Stimulated activated CD4-positive, alpha-beta T cell treated with anti-CD3 and anti-CD28 coated beads, Interleukin-12 subunit alpha, Interleukin-12 subunit beta, amount 100 ng/mL, for 24 hours (primary cell): ENCODE measurements around the gene COBL.

Experiments
- DNase-seq, 2 experiments: peaks; one replicate each; pipeline ENCODE4 v3.0.0-alpha.2; 2020; ENCODE audit warnings: low read depth in 2 of 2

Gene COBL

DNA sequence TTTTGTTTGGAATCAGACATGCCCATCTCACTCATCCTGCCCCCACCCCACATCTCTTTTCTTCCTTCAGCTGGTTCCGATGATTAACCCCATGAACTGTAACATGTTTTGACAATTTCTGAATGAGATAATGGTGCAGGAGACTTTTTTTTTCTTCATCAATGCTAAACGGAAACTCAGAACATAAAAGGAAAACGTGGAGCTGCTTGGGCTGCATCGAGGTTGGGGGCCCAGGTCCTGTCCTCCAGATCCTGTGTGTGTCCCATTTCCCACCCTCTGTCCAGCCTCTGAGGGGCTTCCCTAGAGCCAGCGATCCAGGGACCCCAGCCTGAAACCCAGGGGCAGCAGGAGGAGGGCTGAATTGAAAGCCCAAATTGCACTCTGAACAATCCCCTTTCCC is 270.1 kb downstream of the COBL start:
- DNase-seq, result no peak

GRCh38 chr7:51046103-51046466 is 270.5 kb downstream of the COBL start:
- no peak for DNase-seq

DNA sequence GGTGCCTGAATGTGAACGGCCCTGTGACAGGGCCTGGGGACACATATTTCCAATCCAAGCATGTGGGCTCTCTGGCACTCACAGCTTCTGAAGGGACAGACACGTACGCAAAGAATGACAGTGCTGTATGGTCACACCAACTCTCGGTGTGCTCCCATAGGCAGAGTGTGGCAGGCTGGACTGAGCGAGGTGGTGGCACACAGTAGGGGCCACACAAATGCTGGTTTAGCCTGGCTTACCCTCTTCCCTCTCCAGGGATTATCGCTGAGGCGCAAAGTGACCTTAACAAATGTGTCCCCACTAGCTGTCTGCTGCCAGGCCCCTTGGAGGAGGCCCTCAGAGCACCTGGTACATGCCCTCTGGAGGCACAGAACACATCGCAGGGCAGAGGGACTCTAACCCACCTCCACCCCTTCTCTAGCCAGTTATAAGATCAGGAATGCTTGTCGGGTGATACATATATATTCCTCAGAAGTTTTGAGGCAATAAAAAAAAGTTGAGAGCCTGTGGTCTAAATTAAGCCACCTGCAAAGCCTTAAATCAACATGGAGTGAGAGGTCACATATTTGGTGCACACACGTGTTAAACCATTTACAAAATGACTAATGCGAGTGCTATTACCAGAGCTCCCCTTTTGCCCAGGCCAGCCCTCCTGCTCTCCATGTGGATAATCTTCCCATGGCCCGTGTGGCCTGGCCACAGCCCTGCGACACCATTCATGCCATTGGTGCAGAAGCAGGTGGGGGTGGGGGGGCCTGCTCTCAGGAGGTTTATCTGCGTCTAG is 271.1 kb downstream of the COBL start:
- no peak for DNase-seq

DNA sequence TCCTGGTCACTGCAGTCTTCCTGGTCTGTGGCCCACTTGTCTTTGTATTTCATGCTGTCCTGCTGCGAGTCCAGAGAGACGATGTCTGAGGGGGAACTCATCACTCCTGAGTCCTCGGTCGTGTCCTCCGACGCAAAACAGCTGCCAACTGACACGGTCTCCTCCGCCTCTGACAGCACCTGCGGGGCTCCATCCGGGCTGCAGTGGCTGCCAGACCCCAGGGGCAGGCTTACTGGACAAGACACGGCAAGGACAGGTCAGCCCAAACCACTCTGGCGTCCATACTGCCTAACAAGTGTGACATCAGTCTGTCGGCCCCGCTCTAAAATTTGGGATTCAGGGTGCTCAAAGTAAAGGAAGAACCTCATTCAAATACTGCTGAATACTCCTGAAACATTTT is 273.1 kb downstream of the COBL start:
- DNase-seq, result no peak

DNA sequence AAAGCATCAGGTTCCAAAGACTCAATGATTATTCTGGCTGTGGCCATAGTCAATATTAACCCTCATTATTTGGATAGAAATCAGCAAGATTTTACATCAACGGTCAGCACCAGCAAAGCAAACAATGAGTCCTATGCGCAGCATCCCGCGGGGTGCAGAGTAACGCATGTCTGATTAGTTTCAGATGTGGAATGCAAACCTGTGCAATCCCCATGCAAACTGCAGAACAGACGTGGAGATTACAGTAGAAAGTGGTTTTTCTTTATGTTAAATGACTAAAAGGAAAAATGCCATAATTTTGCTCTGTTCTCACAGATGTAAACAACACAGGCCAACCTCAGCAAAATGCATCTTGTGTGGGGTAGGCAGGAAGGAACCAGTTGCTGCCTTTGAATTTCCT is 275.8 kb downstream of the COBL start:
- no peak for DNase-seq

DNA sequence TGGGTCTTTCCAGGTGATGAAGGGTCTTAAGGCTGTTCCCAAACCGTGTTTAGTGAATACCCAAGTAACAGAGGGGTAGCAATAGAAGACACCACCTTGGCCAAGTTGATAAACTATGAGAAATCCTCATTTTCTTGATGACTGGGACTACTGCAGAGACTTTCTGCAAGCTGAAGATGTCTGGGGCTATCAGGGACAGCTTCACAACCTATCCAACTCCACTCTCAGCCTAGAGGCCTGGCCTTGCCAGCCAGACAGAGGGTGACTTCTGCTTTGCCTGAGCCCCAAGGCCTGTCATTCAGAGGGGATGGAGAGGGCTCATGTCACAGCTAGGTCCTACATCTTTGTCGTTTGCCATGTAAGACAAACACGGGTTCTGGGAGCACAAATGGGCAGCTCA is 278.0 kb downstream of the COBL start:
- DNase-seq, result no peak

DNA sequence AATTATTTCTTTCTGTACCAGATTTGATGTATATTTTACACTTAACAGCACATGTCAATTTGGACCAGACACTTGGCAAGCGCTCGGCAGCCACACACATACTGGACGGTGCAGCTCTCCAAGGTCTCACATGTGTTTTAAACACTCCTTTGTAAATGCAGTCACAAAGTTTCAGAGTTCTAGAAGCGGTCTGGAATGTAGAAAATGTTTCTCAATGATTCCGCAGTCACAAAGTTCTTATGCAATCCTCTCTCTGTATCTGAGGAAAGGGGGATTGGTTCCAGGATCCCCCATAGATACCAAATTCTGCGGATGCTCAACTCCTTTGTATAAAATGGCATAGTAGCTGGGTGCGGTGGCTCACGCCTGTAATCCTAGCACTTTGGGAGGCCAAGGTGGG is 280.9 kb downstream of the COBL start:
- no peak for DNase-seq

GRCh38 chr7:51034521-51035264 is 281.9 kb downstream of the COBL start:
- no peak for DNase-seq

- no peak for DNase-seq
Observed at GRCh38 chr7:51033727-51034520, 282.7 kb downstream of the COBL start.

DNA sequence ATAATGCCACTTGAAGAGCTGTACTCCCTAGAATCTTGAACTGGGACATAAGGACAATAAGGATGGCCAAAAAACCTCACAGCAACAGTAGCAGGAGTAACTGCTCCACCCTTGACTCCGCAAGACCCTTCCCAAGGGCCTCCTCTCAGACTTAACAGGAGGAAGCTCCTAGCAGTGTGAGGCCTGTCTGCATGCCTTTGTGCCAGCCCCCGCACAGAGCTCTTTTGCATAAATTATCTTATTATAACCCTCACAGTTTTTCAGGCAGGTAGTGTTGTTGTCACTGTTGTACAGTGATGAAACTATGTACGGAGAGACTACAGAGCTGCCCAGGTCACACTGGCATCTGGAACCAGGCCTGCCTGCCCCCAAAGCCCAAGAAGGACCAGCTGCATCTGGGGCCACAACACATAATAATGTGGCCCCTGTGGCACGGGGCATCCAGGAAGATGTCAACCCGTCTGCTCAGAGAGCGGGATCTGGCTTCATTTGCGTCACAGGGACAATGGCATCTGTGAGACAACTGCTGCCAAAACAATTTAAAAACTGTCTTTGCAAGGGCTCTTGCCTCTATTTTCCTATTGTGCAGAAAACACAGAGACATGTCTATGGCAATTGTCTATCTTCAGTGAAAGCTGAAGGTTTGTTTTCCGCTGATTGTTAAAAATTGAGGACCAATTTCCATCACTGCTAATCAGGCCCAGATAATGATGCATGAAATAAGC is 284.7 kb downstream of the COBL start:
- DNase-seq, result no peak

DNA sequence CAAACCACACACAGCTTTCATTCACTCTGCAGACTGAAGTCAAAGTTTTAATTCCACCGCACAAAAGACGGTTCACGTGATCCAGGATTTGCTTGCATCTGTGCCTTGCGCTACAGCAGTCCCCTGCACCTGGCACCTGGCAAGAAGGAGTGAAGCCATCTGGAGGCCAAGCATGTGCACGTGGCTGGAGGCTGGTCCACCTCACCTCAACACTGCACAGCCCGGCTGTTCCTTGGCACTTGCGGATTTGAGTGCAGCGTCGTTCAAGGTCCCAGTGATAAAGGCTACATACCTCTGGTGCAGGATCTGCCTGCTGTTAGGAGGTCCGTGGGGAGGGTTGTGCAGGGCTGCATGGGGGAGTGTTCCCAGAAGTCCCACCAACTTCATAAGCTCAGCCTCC is 285.4 kb downstream of the COBL start:
- no peak for DNase-seq

DNA sequence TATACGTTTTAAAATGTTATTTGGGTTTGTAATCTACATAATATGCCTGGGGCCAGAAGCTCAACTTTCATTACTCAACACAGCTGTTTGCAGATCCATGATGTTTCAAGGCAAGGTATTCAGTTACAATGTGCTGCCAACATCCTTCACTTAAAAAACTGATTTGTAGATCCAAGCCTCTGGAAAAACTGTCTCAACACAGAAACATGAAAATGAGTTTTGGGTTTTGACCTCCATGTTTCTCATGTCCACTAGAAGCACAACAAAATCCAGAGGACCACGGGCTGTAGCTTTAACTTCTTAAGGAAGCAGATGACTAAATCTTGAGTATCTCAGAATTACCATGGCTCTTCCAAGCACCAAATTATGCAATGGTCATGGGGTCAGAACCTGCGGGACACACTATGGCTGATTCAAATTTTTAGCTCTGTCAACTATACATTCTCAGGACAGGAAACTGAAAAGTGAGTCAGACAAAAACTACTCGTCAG is 286.9 kb downstream of the COBL start:
- no peak for DNase-seq

DNA sequence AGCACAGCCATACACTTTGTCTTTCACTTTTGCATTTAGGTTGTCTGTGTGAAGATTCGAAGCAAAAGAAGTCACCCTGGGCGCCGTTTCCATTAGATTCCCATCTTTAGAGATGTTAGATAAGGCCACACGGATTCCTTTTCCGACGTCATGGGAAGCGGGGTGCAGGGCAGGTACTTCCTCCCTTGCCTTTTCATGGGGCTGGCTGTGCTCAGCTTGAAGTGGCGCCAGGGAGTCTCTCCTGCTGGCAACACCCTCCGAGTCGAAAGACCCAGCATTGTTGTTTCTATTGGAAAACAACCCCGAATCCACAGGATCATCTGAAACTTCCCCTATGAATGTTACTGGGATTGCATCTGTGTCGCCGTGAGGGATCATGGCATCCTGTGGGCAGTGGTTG is 287.5 kb downstream of the COBL start:
- DNase-seq, result no peak

DNA sequence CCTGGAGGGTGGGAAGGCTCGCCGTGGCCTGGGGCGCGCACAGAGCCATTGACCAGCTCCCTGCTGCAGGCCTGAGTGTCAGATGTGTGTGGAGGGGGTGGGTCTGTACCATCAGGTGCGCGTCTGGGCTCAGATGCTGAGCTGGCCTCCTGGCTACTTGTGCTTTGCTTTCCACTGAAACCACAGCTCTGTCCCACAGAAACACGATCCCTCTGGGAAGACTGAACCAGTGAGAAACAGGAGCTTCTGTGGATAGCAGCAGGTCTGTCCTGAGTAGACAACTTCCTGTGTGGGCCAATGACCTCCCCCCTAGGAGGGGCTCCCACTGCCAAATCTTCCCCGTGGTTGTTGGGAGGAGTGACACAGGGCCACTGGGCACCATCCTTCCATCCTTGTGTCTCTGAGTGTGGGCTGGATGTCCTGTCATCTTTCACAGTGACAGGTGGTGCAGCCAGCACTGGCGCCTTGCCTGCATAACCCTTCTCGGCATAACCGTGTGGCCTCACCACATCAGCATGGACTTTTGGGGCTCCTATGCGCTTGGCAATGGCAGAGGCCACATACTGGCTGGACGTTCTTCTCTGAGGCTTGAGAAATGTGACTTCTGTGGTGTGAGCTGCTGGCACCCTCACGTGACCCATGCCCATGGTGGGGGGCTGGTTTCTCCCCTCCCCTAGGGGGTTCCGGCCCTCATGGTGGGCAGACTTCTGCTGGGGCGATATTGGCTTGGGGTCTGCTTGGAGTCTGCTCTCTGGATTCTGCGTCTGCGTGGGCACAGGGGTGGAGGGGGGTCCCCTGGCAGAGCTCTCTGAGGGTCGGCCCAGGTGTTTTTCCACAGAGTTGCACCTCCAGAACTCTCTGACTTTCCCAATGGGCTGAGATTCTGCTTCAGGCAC is 288.4 kb downstream of the COBL start:
- no peak for DNase-seq

GRCh38 chr7:51027106-51027934 is 289.3 kb downstream of the COBL start:
- DNase-seq, result no peak

- DNase-seq, result no peak
Observed at GRCh38 chr7:51026341-51026740, 290.3 kb downstream of the COBL start.

GRCh38 chr7:51025668-51026067 is 290.9 kb downstream of the COBL start:
- no peak for DNase-seq

DNA sequence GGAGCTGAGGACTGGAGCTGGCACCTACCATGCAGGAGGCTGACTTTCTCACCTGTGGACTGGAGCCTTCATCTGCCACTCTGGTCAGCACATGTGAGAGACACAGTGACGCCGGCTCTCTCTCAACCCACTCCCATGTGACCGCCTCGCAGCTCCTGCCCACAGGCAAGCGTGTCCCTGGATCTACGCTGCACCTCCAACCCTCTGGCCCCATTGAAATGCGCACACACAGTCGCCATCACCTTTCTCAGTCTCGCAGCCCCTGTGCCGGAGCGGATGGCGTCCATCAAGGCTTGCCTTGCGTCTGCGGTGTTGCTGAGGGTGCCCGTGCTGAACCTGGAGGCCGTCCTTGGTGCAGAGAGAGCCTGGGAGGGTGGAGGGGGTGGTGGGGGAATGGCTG is 291.7 kb downstream of the COBL start:
- DNase-seq, result no peak

- DNase-seq, result no peak
Observed at GRCh38 chr7:51023547-51023946, 293.1 kb downstream of the COBL start.

DNA sequence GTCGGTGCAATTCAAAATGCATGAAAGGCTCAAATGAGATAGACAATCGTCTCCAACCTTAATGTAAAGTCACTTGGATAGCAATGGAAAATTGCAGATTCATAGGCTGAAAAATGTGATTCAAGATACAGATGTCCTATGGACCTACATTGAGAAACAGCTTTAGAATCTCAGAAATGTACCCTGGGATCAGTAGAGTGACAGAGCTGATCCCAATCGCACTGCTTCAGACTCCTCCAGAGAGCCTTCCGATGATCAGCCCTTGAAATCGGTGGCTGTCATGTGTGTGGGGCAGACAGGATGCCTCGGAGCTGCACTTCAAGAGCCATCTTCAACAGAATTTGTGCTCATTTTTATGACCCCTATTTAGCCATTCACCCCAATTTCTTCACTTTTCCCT is 293.8 kb downstream of the COBL start:
- no peak for DNase-seq
